ENCODE results near the gene FAM78A. TPM values are rescaled to one million over a fixed set of nuclear protein-coding genes. Genes with fewer than 3 reads are reported as not detected.
A peak's percentile ranks its signal among the peaks of the same experiment; 100 is the strongest.

FAM78A gene
- polyA plus RNA-seq (ENCODE audit: insufficient read length in 10 of 10): 10 to 100 TPM; 25.0 to 42.0 (median 29.4) TPM
- long read RNA-seq, donor 1, transcript FAM78A-203 (2 exons, 3,966 nt): major isoform, 5 of 5 reads
- long read RNA-seq, donor 1, partial matches to known transcripts: 0 of 5 reads
- long read RNA-seq, donor 1, other reads (novel, unspliced or antisense): 0 of 5 reads
- long read RNA-seq, donor 2, transcript FAM78A-203 (2 exons, 3,966 nt): major isoform, 9 of 17 reads
- long read RNA-seq, donor 2, partial matches to known transcripts: 8 of 17 reads
- long read RNA-seq, donor 2, other reads (novel, unspliced or antisense): 0 of 17 reads
- long read RNA-seq, donor 3: 0 reads
- long read RNA-seq, donor 4, partial matches to known transcripts: 0 of 9 reads
- long read RNA-seq, donor 4, other reads (novel, unspliced or antisense): 5 of 9 reads
- long read RNA-seq, donor 5, transcript FAM78A-203 (2 exons, 3,966 nt): major isoform, 29 of 34 reads
- long read RNA-seq, donor 5, partial matches to known transcripts: 5 of 34 reads
- long read RNA-seq, donor 5, other reads (novel, unspliced or antisense): 0 of 34 reads
- long read RNA-seq, donor 6, transcript FAM78A-203 (2 exons, 3,966 nt): major isoform, 5 of 13 reads
- long read RNA-seq, donor 6, partial matches to known transcripts: 8 of 13 reads
- long read RNA-seq, donor 6, other reads (novel, unspliced or antisense): 0 of 13 reads
- long read RNA-seq, donor 7, transcript FAM78A-203 (2 exons, 3,966 nt): major isoform, 5 of 10 reads
- long read RNA-seq, donor 7, partial matches to known transcripts: 0 of 10 reads
- long read RNA-seq, donor 7, other reads (novel, unspliced or antisense): 5 of 10 reads
- long read RNA-seq, donor 8, partial matches to known transcripts: 0 of 4 reads
- long read RNA-seq, donor 8, other reads (novel, unspliced or antisense): 0 of 4 reads
- long read RNA-seq, donor 9, partial matches to known transcripts: 0 of 4 reads
- long read RNA-seq, donor 9, other reads (novel, unspliced or antisense): 0 of 4 reads

DNA sequence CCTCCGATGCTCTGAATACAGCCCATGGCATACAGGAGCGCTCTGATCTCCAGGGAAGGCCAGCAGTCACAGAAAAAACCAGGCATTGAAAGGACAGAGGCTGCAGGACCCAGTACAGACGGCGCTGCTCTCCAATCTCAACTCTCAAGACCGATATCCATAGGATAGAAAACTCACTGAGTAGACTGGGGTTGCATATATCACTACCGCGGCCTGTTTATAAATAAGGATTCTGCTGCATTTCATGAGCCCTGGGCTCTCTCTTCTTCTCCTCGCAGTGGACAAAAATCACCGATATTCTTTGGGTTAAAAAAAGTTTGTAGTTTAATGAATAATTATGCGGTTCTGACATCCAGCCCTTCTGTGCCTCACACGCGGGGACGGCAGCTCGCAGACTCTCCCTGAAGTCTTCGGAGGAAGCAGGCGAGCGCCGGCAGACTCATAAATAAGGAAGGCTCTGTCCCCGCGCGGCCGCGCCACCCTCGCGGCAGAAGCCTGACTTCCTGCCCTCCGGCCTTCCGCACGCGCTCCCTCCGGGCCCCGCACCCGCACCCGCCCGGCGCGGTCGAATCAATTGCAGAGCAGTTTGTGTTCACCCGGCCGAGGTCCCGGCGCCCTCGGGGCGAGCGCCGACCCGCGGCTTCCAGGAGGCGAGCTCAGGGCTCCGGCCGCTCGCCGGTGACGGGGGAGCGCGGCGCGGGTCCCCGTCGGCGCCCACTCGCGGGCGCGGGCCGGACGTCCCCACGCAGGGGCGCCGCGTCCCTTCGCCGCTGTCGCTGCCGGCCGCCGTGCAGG lies at the start of gene FAM78A:
FAM78A (minus strand) TSS at position 417 of the 795 bp plus-strand sequence; CDS start at position 86, 331 bp downstream.
- peak in 1 of 3 donors; percentile 68 for DNase-seq

DNA sequence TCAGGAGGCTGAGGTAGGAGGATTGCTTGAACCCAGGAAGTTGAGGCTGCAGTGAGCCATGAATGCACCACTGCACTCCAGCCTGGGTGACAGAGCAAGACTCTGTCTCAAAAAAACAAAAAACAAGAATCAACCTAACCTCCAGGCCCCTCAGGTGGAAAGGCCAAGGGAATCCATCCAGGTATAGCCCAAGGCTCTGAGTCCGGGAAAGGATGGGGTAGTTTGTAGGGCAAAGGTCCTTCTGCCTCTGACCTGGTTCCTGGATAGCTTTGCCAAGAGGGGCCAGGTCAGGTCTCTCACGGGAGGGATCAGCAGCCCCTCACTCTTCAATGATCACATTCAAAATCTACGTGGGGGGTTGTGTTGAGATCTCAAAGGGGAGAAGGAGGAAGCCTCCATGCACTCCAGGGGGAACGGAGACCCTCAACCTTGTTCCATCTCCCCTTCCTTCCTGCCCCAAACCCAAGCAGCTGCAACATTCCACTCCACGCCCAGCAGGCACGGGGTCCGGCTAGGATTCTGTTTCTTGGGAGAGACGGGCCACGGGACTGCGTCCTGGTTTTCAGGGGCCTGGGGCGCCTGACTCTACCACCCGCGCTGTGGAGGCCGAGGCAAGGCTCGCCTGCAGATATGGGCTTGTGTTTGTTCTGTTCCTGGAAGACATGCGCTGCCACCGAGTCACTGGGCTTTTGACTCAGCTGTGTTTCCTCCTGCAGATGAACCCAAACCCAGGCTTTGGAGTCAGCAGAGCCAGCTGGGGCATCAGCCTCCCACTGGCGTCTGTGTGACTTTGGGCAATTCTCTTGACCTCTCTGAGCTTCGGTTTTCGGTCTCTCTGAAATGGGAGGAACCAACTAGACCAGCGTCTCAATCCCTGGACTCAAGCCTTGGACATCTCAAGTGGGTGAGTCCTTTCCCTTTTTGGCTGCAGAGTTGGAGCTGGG lies 48.7 kb upstream of the FAM78A start:
- DNase-seq: no peak

- DNase-seq: no peak
Observed at GRCh38 chr9:131323629-131324028, 47.3 kb upstream of the FAM78A start.

- DNase-seq: peak; percentile 33 to 94 (median 75)
Observed at GRCh38 chr9:131320031-131320685, 43.8 kb upstream of the FAM78A start.

DNA sequence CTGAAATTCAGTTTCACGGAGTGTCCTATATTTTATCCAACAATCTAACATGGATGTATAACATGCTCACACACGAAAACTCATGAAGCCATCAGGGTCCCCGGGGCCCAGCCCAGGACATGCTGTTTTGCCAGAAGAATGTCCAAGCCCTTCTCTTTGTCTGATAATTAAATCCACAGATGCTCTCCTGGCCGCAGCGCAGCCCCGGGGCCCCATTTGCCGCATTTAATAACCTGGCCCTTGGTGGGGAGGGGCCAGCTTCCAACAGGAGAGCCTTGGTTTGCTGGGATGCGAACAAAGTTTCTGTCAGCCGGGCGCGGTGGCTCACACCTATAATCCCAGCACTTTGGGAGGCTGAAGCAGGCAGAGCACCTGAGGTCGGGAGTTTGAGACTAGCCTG lies 43.2 kb upstream of the FAM78A start:
- DNase-seq: peak; percentile 31 to 90 (median 76)

DNA sequence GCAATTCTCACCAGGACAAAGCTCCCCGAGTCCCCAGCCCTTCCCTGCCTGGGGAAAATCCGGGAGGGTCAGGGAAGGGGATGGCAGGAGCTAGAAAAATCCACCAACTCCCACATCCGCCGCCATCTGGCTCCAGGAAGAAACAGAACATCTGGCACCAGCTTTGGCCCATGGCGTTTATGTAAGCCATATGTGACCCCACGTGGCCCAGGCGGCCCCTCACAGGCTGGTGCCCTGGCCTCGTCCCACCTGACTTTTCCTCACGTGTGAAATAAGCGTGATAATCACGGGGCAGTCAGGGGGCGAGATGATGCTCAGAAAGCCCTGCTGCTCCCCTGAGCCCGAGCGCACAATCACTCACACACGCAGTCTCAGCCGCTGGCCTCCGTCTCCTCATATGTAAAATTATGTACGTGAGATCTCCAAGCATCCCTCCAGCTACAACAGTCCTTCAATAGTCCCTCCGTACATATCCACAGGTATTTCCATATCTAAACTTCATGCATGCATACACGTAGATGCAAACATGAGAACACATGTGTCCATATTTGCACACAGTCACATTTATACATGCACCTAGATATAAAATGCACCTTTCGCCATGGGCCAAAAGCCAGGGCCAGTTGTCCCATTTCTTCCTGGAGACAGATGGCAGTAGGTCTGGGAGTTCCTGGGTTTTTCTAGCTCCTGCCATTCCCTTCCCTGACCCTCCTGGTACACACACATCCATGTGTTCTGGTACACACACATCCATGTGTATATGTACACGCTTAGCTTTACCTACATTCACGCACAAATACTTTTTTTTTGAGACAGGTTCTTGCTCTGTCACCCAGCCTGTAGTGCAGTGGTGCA lies 42.1 kb upstream of the FAM78A start:
- peak in 1 of 3 donors; percentile 67 for DNase-seq

DNA sequence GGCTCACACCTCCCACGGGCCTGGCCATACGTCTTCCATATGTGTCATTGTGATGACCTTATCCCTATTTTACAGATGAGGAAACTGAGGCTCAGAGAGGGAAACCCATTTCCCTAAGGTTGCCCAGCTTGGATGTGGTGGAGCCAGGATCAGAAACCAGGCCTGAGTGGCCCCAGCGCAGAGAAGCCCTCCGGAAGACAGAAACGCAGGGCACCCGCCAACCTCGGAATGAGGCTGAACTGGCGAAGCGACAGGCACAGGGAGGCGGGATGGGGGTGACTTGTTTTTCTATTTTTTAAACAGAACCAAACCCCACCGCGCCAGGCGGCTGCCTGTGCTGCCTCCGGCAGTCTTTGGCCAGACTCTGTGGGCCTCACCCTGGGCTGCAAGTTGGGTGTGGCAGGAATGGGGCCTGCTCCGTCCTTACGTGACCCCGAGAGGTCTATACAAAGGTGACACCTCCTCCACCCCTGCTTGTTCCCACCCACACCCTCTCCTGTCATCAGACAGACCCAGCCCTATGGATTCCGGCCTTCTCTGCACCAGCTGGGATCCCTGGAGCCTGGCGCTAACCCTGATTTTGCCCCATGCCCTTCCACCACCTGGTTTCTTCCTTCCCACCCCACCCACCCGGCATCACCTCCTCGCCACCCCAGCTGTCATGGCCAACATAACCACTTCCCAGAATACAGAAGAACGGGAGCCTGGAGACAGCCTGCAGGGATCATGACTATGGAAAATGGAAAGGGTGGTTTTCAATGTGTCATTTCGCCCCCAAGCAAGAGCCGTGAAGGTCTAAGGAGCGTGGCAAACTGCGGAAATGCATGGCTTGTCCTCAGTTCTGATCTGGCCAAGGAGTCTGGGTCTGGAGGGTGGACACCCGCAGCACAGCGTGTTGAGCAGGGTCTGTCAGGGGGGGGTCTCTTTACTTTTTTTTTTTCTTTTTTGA lies 36.8 kb upstream of the FAM78A start:
- no peak for DNase-seq

- DNase-seq: no peak
Observed at GRCh38 chr9:131312246-131312645, 35.9 kb upstream of the FAM78A start.

DNA sequence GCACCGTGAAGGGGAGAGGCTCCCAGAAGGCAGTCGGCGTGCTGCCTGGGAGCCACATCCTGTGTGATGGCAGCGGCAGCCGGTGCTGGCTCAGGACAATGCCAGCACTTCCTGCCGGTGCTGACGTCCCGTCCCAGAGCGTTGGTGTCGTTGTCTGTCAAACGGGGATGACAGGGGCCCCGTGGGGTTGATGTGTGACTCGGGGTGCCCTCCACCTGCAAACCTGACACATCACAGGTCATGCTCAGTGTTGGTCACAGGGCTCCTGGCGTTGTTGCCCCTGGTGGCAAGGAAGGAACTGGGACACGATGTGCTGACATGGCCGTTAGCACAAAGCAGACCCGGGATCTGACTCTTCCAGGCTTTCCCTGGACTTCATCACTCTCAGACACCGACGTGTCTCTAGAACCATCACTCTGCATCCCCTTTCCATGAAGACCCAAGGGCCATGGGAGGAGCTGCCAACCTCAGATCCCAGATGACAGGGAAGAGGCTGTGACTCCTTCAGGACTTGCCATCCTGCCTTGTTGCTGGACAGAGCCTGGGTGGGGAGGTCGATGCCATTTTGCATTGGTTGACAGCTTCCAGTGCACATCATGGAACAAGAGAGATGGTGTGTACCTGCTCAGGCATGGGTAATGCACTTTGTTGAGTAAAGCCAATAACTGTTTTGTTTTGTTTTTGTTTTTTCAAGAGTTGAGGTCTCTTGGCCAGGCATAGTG lies 34.7 kb upstream of the FAM78A start:
- no peak for DNase-seq

DNA sequence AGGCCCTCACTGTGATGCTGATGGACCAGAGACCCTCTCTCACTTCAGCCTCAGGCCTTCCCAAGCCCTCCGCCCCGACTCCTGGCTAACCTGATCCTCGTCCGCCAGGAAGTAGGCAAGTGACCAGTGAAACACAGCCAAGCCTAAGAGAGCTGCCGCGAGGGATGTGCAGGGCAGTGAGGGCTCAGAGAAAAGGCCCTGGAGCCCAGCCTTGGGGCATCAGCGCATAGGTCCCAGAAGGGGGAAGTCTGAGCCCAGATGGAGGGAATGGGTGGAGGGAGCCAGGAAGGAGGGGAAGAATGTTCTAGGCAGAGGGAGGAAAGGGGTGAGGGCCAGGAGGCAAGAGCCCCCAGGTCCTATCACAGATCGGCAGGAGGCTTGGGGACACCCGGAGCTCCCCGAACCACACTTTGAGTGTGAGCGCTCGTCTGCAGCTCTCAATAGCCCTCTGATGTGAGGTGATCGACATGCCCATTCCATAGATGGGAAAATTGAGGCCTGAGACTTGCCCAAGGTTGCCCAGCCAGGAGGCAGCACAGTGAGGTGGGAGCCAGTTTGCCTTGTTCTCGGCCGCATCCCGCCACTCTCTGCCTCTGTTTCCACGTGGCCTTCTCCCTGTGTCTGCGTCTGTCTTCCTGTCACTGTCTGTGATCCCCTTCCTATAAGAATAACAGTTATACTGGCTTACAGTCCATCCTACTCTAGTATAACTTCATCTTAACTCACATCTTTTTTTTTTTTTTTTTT lies 33.4 kb upstream of the FAM78A start:
- DNase-seq: no peak

GRCh38 chr9:131308906-131309529 lies 32.7 kb upstream of the FAM78A start:
- no peak for DNase-seq

GRCh38 chr9:131308452-131308851 lies 32.1 kb upstream of the FAM78A start:
- DNase-seq: no peak

- DNase-seq: no peak
Observed at GRCh38 chr9:131307974-131308373, 31.7 kb upstream of the FAM78A start.

GRCh38 chr9:131306397-131307004 lies 30.2 kb upstream of the FAM78A start:
- no peak for DNase-seq

DNA sequence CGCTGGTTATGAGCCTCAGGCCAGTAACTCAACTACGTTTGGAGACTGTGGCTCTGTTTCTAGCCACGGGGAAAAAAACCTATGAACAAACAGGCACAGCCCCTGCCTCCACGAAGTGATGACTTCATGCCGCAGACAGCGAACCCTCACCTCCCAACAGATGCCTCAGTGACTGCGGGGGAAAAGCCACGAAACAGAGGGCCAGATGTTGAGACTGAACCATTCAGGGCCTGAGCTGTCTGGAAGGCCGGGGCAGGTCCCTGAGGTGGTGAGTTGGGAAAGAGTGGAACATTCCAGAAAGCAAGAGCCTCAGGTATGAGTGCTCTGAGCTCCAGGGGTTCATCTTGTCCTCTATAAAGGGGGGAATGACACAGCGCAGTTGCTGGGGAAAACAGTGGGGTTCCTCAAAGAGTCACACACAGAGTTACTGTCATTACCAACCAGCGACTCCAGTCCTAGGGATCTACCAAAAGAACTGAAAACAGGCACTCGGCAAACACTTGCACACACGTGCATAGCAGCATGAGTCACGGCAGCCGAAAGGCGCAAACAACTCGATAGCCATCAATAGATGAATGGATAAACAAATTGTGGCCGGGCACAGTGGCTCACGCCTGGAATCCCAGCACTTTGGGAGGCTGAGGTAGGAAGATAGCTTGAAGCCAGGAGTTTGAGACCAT lies 28.5 kb upstream of the FAM78A start:
- DNase-seq: no peak

Data from muscle of back (tissue), 13 donors.